Activated T-cell treated with anti-CD3 and anti-CD28 coated beads, Interleukin-2, amount 50 U/mL, for 72 hours (primary cell): ENCODE measurements around the gene PSMB5. TPM values are rescaled to one million over a fixed set of nuclear protein-coding genes. Genes with fewer than 3 reads are reported as not detected.

Experiments
- ATAC-seq, 2 donors: fragments of 150-1000 bp; cut with Tn5 transposase; replicated peaks in 1 of 2; 2 replicates each; pipeline ENCODE4 v1.10.0; 2021; ENCODE audit warnings: moderate library complexity in 2 of 2, mild to moderate bottlenecking in 1 of 2
- DNase-seq, 2 donors: peaks; one replicate each; pipeline ENCODE4 v3.0.0; 2021 to 2022; ENCODE audit warnings: mixed read lengths in 1 of 2
- H3K27ac Mint-ChIP-seq: one replicate; pipeline ENCODE4 v1.8.0; 2022; ENCODE audit warnings: mild to moderate bottlenecking, moderate library complexity, mixed read lengths
- H3K27me3 Mint-ChIP-seq: one replicate; pipeline ENCODE4 v1.8.0; 2022; ENCODE audit warnings: low read depth, mixed read lengths
- H3K36me3 Mint-ChIP-seq, 2 donors: one replicate each; pipeline ENCODE4 v1.8.0; 2022; ENCODE audit warnings: mixed read lengths in 2 of 2, mild to moderate bottlenecking in 1 of 2; ENCODE audit not compliant: insufficient read depth in 2 of 2
- H3K4me1 Mint-ChIP-seq: one replicate; pipeline ENCODE4 v1.8.0; 2022; ENCODE audit warnings: low read depth, mixed read lengths
- H3K4me3 Mint-ChIP-seq, 2 donors: one replicate each; pipeline ENCODE4 v1.8.0; 2022; ENCODE audit warnings: mild to moderate bottlenecking in 2 of 2, mixed read lengths in 2 of 2, moderate library complexity in 2 of 2
- H3K9me3 Mint-ChIP-seq, 2 donors: one replicate each; pipeline ENCODE4 v1.8.0; 2022; ENCODE audit warnings: mixed read lengths in 2 of 2
- total RNA-seq, 2 donors: library from RNA; stranded (reverse); gene quantifications; one replicate each; pipeline ENCODE4 v1.2.3, GENCODE V29; 2022

Gene PSMB5
- total RNA-seq, 2 donors from 2014 or later = 82.8 to 88.9 TPM

- peak overlapping the region; percentile 89 to 93 for H3K4me3 Mint-ChIP-seq
- DNase-seq (peak; percentile 74 to 81), ATAC-seq (peak; percentile 63 to 70)
- H3K27ac Mint-ChIP-seq = peak overlapping the region; percentile 3
- peaks cover 15% of the 10 kb centered on the region for H3K4me1 Mint-ChIP-seq
- peaks cover 12% of the 10 kb centered on the region for H3K27me3 Mint-ChIP-seq
- H3K9me3 Mint-ChIP-seq = no peaks in the 10 kb centered on the region
- H3K36me3 Mint-ChIP-seq = peaks cover 0 to 10% of the 10 kb centered on the region in 2 donors
These were observed 21.6 kb upstream of the PSMB5 start for GRCh38 chr14:23056145-23056955.

DNA sequence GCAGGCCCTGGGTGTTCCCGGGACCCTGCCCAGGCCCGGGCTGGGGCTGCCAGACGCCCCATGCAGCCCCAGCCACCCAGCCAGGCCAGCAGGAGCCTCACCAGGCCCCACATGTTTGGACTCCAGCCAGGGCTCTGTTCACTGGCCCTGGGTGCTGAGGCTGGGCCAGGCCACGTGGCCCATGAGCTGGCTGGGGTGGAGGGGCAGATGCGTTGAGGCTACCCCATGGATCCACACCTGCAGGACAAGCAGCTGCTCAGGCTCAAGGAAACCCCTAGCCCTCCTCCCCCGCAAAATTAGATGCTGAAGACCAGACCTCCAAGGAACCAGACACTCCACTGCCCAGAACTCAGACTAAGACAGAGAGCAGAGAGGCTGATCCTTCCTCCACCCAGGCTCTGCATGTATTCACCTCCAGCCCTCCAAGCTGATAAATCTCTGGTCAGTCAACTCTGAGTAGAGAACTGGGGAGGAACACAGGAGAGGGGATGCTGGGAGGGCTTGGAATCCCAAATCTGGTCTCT, 21.0 kb upstream of the PSMB5 start:
- no peak for ATAC-seq

DNA sequence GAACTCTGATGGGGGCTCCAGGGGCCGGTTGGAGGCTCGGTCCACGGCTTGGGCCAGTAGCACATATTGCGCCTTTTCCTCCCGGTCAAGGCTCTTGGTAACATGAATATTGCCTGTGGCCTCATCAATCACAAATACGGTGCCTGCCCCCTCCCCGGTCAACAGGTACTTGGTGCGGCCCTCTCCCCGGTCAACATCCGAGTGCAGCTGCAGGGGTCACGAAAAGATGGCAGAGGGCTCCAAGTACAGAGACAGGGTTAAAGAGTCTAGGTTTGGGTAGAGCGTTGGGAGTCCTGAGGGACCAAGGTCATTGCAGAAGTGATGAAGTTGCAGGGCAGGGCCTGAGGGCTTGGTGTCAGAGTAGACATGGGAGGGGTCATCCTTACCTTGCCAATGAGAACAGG, 20.4 kb upstream of the PSMB5 start:
- Mint-ChIP-seq H3K4me1 (peaks cover 15% of the 10 kb centered on the region), H3K27me3 (peaks cover 12% of the 10 kb centered on the region), H3K27ac (no peak overlapping the region), H3K9me3 (no peaks in the 10 kb centered on the region), H3K4me3 (no peak overlapping the region), H3K36me3 (peaks cover 0 to 5% of the 10 kb centered on the region in 2 donors)
- ATAC-seq (no peak), DNase-seq (no peak)

More for the DNA sequence above, 21.0 kb upstream of the PSMB5 start:
- Mint-ChIP-seq H3K4me1 (peaks cover 15% of the 10 kb centered on the region), H3K27me3 (peaks cover 12% of the 10 kb centered on the region), H3K27ac (no peak overlapping the region), H3K36me3 (peaks cover 0 to 5% of the 10 kb centered on the region in 2 donors), H3K4me3 (peak overlapping the region; percentile 75 to 93), H3K9me3 (no peaks in the 10 kb centered on the region)
- no peak for DNase-seq

GRCh38 chr14:23054000-23054811, 19.5 kb upstream of the PSMB5 start:
- no peak overlapping the region for H3K27ac Mint-ChIP-seq
- peaks cover 15% of the 10 kb centered on the region for H3K4me1 Mint-ChIP-seq
- no peak for ATAC-seq
- peaks cover 12% of the 10 kb centered on the region for H3K27me3 Mint-ChIP-seq
- H3K36me3 Mint-ChIP-seq = peaks cover 0 to 2% of the 10 kb centered on the region in 2 donors
- no peaks in the 10 kb centered on the region for H3K9me3 Mint-ChIP-seq
- peak; percentile 47 to 56 for DNase-seq
- H3K4me3 Mint-ChIP-seq = no peak overlapping the region

GRCh38 chr14:23053426-23053825, 18.7 kb upstream of the PSMB5 start:
- peaks cover 15% of the 10 kb centered on the region for H3K4me1 Mint-ChIP-seq
- peaks cover 12% of the 10 kb centered on the region for H3K27me3 Mint-ChIP-seq
- no peaks in the 10 kb centered on the region for H3K36me3 Mint-ChIP-seq
- H3K9me3 Mint-ChIP-seq = no peaks in the 10 kb centered on the region
- no peak overlapping the region for H3K4me3 Mint-ChIP-seq
- ATAC-seq (no peak), DNase-seq (no peak)
- H3K27ac Mint-ChIP-seq = no peak overlapping the region

GRCh38 chr14:23052671-23053070, 18.0 kb upstream of the PSMB5 start:
- H3K4me3 Mint-ChIP-seq = no peak overlapping the region
- DNase-seq (no peak), ATAC-seq (no peak)
- no peak overlapping the region for H3K27ac Mint-ChIP-seq
- peaks cover 15% of the 10 kb centered on the region for H3K4me1 Mint-ChIP-seq
- H3K9me3 Mint-ChIP-seq = no peaks in the 10 kb centered on the region
- H3K27me3 Mint-ChIP-seq = peaks cover 12% of the 10 kb centered on the region
- no peaks in the 10 kb centered on the region for H3K36me3 Mint-ChIP-seq

- peaks cover 12% of the 10 kb centered on the region for H3K27me3 Mint-ChIP-seq
- no peaks in the 10 kb centered on the region for H3K9me3 Mint-ChIP-seq
- ATAC-seq (no peak), DNase-seq (no peak)
- no peak overlapping the region for H3K27ac Mint-ChIP-seq
- H3K4me1 Mint-ChIP-seq = peaks cover 15% of the 10 kb centered on the region
- no peak overlapping the region for H3K4me3 Mint-ChIP-seq
- H3K36me3 Mint-ChIP-seq = peaks cover 0 to 1% of the 10 kb centered on the region in 2 donors
These were observed 17.5 kb upstream of the PSMB5 start for GRCh38 chr14:23052182-23052623.

DNA sequence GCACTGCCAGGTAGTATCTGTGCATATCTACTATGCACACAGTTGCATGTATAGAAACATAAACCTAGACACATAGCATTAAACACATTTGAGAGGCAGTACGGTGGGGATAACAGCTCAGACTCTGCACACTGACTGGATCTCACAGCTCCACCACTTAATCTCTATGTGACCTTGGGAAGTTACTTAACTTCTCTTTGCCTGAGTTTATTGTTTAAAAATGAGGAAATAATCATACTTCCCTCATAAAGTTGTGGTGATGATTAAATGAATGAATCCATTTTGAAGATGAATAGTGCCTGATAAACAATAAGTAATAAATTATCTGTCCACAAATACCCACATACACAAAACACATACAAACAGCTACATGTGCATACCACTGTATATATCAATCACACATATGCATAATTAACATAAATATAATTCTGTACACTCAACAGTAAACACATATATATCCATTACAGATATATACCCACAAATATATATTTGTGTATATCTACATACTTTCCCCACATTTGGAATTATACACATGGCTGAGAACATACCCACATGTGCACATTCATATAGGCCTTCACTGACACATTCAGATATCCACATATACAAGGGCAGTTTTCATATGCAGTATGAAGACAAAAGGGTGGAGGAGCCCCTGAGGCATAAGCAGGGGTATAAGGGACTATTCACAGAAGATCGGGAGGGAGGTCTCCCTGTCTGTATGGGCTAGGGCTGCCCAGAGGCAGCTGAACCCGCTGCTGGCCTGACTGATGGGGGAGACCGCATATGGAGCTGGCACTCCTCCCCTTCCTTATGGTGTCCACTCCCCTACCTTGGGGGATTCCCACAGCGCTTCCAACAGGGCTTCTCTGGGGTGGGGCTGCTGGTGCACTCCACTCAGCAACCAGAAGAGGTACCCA, 16.7 kb upstream of the PSMB5 start:
- Mint-ChIP-seq H3K9me3 (no peaks in the 10 kb centered on the region), H3K27me3 (peaks cover 4% of the 10 kb centered on the region), H3K4me1 (peaks cover 7% of the 10 kb centered on the region), H3K27ac (no peak overlapping the region), H3K4me3 (no peak overlapping the region), H3K36me3 (peaks cover 0 to 1% of the 10 kb centered on the region in 2 donors)
- DNase-seq (no peak), ATAC-seq (no peak)

- DNase-seq (no peak), ATAC-seq (no peak)
- no peaks in the 10 kb centered on the region for H3K27me3 Mint-ChIP-seq
- no peak overlapping the region for H3K4me3 Mint-ChIP-seq
- no peak overlapping the region for H3K27ac Mint-ChIP-seq
- H3K4me1 Mint-ChIP-seq = no peaks in the 10 kb centered on the region
- H3K9me3 Mint-ChIP-seq = no peaks in the 10 kb centered on the region
- peaks cover 0 to 1% of the 10 kb centered on the region in 2 donors for H3K36me3 Mint-ChIP-seq
These were observed 14.3 kb upstream of the PSMB5 start for GRCh38 chr14:23049011-23049410.

DNA sequence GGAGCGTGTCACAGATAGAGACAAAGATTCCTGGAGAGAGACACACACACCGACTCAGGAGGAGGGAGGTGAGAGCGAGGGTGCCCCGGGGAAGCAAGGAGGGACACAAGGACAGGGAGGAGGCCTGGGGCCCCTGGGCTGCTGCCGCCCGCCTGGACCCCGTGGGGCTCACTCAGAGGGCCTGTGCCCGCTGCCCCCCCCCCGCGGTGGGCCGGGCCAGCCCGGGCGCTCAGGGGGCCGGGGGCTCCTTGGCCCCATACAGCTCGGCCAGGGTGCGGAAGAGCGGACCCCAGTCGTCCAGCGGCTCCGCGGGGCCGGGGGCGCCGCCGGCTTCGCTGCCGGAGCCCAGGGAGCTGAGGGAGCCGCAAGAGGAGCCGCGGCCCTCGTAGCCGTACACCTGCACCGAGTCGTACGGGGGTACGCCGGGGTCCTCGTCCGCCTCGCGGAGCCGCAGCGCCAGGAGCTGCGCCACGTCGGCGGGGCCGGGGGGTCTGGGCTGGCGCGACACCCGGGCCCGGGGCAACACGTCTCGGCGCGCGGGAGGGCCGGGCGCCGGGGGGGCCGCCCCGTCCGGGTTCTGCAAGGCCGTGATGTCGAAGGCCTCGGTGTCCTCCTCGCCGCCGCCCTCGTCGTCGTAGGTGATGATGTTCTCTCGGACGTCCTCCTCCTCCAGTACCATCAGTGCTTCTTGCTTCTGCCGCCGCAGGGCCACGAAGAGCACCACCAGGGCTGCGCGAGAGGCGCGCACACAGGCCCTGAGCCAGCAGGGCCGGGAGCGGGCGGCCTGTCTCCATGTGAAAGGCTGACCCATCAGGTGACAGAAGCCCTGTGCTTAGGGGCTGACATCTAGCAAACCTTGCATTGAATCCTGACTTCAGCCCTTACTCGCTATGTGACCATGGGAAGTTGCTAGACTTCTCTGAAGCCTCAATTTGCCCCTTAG, 13.3 kb upstream of the PSMB5 start:
- Mint-ChIP-seq H3K27ac (no peak overlapping the region), H3K36me3 (peaks cover 0 to 1% of the 10 kb centered on the region in 2 donors), H3K4me3 (no peak overlapping the region), H3K9me3 (no peaks in the 10 kb centered on the region), H3K27me3 (no peaks in the 10 kb centered on the region), H3K4me1 (no peaks in the 10 kb centered on the region)
- no peak for DNase-seq
- ATAC-seq = no peak

- Mint-ChIP-seq H3K4me1 (no peaks in the 10 kb centered on the region), H3K36me3 (peaks cover 0 to 1% of the 10 kb centered on the region in 2 donors), H3K27ac (no peak overlapping the region), H3K4me3 (no peak overlapping the region), H3K27me3 (no peaks in the 10 kb centered on the region), H3K9me3 (no peaks in the 10 kb centered on the region)
- DNase-seq (no peak), ATAC-seq (no peak)
These were observed 12.4 kb upstream of the PSMB5 start for GRCh38 chr14:23047034-23047634.
